DND-41 (cell line): ENCODE measurements around the gene EDAR.
A peak's percentile ranks its signal among the peaks of the same experiment; 100 is the strongest.

Experiments
- ATAC-seq: fragments of 200-7000 bp; cut with Tn5 transposase; 3 replicates; pipeline ENCODE4 v1.9.1; 2021; ENCODE audit warnings: low read depth; ENCODE audit not compliant: insufficient read depth
- DNase-seq: peaks from one replicate; pipeline ENCODE4 v3.0.0-alpha.2; 2020
- H2AFZ ChIP-seq: 2 replicates; pipeline ENCODE4 v1.6.0; 2012; ENCODE audit warnings: low read depth, low read length
- H3K27ac ChIP-seq: 2 replicates; pipeline ENCODE4 v1.5.1; 2012; ENCODE audit warnings: low read length, inconsistent platforms
- H3K27me3 ChIP-seq: fragments of 200-600 bp; sonication (generic); 2 replicates; pipeline ENCODE4 v1.6.0; 2012; ENCODE audit warnings: low read length, mild to moderate bottlenecking, inconsistent platforms; ENCODE audit not compliant: insufficient read depth, poor library complexity
- H3K36me3 ChIP-seq: 2 replicates; pipeline ENCODE4 v1.5.1; 2012; ENCODE audit warnings: low read length, inconsistent platforms; ENCODE audit not compliant: insufficient read depth
- H3K4me1 ChIP-seq: 2 replicates; pipeline ENCODE4 v1.5.1; 2012; ENCODE audit warnings: mild to moderate bottlenecking, low read length; ENCODE audit not compliant: insufficient read depth
- H3K4me2 ChIP-seq: 2 replicates; pipeline ENCODE4 v1.6.0; 2012; ENCODE audit warnings: mild to moderate bottlenecking, moderate library complexity, low read length, inconsistent platforms; ENCODE audit not compliant: insufficient read depth
- H3K4me3 ChIP-seq, 2 experiments: fragments of 200-600 bp in 1 of 2; shearing (Covaris generic) in 1 of 2; 2 replicates each; pipeline ENCODE4 v1.5.1; 2012 to 2016; ENCODE audit warnings: inconsistent platforms in 2 of 2, low read length in 2 of 2, mild to moderate bottlenecking in 2 of 2, low read depth in 1 of 2, moderate library complexity in 1 of 2
- H3K79me2 ChIP-seq: 2 replicates; pipeline ENCODE4 v1.6.0; 2012; ENCODE audit warnings: low read length, inconsistent platforms; ENCODE audit not compliant: insufficient read depth
- H3K9ac ChIP-seq: 2 replicates; pipeline ENCODE4 v1.6.0; 2012; ENCODE audit warnings: low read depth, mild to moderate bottlenecking, inconsistent platforms, low read length, moderate library complexity
- H3K9me3 ChIP-seq: 2 replicates; pipeline ENCODE4 v1.5.1; 2012; ENCODE audit warnings: low read length, moderate library complexity, mild to moderate bottlenecking, inconsistent platforms; ENCODE audit not compliant: insufficient read depth, severe bottlenecking
- H4K20me1 ChIP-seq: 2 replicates; pipeline ENCODE4 v1.6.0; 2012; ENCODE audit warnings: low read length; ENCODE audit not compliant: insufficient read depth
- CTCF ChIP-seq: IDR thresholded peaks from 2 replicates; pipeline ENCODE4 v1.5.1; 2012; ENCODE audit warnings: borderline replicate concordance, low read length, moderate library complexity, mild to moderate bottlenecking; ENCODE audit not compliant: poor library complexity, severe bottlenecking; ENCODE audit errors: extremely low read depth
- EZH2 ChIP-seq: IDR thresholded peaks from 3 replicates; pipeline ENCODE4 v1.6.1; 2012; ENCODE audit warnings: borderline replicate concordance, low read depth, mild to moderate bottlenecking, moderate library complexity, low read length, inconsistent platforms; ENCODE audit not compliant: severe bottlenecking

The EDAR gene

DNA sequence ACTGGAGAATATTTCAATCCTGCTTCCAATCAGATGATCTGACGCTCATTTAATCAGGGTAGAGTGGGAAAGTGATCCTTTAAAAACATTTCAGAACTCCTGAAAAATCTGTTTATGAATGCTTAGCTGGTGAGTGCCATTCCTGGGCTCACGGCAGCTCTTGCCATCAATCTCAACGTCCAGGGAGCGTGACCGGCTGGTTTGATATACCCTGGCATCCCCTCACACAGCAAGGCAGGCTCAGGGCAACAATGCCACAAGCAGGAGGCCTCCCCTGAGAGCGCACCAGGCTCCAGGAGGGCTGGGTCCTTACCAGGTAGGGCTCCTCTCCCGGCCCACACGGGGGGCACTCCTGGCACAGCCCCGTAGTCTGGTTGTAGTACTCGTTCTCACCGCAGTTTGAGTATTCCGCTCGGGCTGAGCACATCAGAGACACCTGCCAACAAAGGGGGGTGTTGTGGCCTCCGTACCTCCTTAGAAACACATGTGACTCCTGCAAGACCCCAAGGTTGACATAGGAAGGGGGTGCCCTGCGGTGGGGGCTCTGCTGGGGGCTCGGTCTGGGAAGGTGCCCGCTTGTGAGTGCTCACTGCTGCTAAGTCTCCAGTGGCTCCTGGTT, 59.1 kb downstream of the EDAR start:
- DNase-seq (no peak), ATAC-seq (no peak)
- Histone ChIP-seq H3K79me2 (no peaks in the 10 kb centered on the region), H4K20me1 (no peaks in the 10 kb centered on the region), H3K27me3 (no peaks in the 10 kb centered on the region), H3K4me2 (no peak overlapping the region), H3K4me3 (no peak overlapping the region), H3K27ac (no peak overlapping the region), H3K9ac (no peak overlapping the region), H3K9me3 (no peaks in the 10 kb centered on the region), H3K36me3 (no peaks in the 10 kb centered on the region), H3K4me1 (no peaks in the 10 kb centered on the region), H2AFZ (no peak overlapping the region)
- TF ChIP-seq EZH2 (no peak), CTCF (no peak)

DNA sequence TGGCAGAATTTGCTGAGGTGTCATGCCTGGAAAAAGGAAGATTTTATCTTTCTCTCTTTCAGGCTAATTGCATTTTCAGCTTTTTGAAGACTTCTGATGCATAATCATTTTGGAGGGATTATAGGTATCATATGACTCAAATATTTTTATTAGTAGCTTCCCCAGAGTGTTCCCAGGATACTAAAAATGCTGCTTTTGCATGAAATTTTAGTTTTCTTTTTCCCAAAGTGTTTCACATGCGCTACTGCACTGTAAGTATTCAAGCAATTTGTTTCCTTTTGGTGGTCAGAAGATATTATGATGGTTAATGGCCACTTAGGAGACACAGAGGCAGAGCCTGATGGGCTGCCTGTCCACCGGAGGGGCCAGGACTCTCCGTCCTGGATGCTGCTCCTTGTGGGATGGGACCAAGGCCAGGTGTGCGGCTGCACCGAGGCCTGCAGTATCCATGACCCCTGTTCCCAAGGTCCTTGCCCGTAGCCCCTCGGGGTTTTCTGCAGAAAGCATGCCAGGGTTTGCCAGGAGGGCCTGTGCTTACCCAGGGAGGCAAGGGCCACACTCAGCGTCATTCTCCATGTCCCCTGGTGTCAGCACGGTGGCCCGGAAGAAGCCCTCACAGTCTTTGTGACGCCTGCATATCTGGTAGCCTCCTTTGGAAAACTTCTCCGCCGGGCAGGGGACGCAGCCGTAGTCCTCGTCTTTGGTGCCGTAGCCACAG, 60.2 kb downstream of the EDAR start:
- H3K27me3 ChIP-seq = no peaks in the 10 kb centered on the region
- H3K9me3 ChIP-seq = no peaks in the 10 kb centered on the region
- H3K4me1 ChIP-seq = no peaks in the 10 kb centered on the region
- DNase-seq (no peak), ATAC-seq (no peak; the same call in 2 of the 3 replicates)
- no peaks in the 10 kb centered on the region for H3K36me3 ChIP-seq
- no peak overlapping the region for H3K9ac ChIP-seq
- no peaks in the 10 kb centered on the region for H3K79me2 ChIP-seq
- no peaks in the 10 kb centered on the region for H4K20me1 ChIP-seq
- no peak overlapping the region for H2AFZ ChIP-seq
- TF ChIP-seq CTCF = no peak
- TF ChIP-seq EZH2 = no peak
- H3K4me3 ChIP-seq = no peak overlapping the region
- no peak overlapping the region for H3K27ac ChIP-seq
- no peak overlapping the region for H3K4me2 ChIP-seq

GRCh38 chr2:108927936-108928659, 60.9 kb downstream of the EDAR start:
- no peak overlapping the region for H2AFZ ChIP-seq
- H3K27ac ChIP-seq = no peak overlapping the region
- H4K20me1 ChIP-seq = no peaks in the 10 kb centered on the region
- H3K4me1 ChIP-seq = no peaks in the 10 kb centered on the region
- ATAC-seq (peak; percentile 90), DNase-seq (peak; percentile 61)
- H3K9me3 ChIP-seq = no peaks in the 10 kb centered on the region
- H3K9ac ChIP-seq = no peak overlapping the region
- TF ChIP-seq EZH2 (no peak), CTCF (peak; percentile 95)
- H3K36me3 ChIP-seq = no peaks in the 10 kb centered on the region
- H3K79me2 ChIP-seq = no peaks in the 10 kb centered on the region
- H3K27me3 ChIP-seq = no peaks in the 10 kb centered on the region
- H3K4me3 ChIP-seq = no peak overlapping the region
- H3K4me2 ChIP-seq = no peak overlapping the region
